Coronary artery (tissue), 2 donors: ENCODE measurements around the gene NUMBL.

Source experiments
- DNase-seq: peaks from one replicate; pipeline ENCODE4 v3.0.0-alpha.2; 2017; ENCODE audit warnings: low spot score
- H3K27ac ChIP-seq, 2 donors: fragments of 200-600 bp; sonication (generic); one replicate each; pipeline ENCODE4 v1.5.1; 2016 to 2019
- H3K4me3 ChIP-seq: fragments of 200-600 bp; sonication (generic); 2 replicates; pipeline ENCODE4 v1.5.1; 2016; ENCODE audit warnings: mild to moderate bottlenecking, moderate library complexity
- CTCF ChIP-seq: fragments of 200-600 bp; sonication (generic); IDR thresholded peaks from one replicate; pipeline ENCODE4 v1.5.1; 2019; ENCODE audit warnings: antibody characterized with exemption

The NUMBL gene

DNA sequence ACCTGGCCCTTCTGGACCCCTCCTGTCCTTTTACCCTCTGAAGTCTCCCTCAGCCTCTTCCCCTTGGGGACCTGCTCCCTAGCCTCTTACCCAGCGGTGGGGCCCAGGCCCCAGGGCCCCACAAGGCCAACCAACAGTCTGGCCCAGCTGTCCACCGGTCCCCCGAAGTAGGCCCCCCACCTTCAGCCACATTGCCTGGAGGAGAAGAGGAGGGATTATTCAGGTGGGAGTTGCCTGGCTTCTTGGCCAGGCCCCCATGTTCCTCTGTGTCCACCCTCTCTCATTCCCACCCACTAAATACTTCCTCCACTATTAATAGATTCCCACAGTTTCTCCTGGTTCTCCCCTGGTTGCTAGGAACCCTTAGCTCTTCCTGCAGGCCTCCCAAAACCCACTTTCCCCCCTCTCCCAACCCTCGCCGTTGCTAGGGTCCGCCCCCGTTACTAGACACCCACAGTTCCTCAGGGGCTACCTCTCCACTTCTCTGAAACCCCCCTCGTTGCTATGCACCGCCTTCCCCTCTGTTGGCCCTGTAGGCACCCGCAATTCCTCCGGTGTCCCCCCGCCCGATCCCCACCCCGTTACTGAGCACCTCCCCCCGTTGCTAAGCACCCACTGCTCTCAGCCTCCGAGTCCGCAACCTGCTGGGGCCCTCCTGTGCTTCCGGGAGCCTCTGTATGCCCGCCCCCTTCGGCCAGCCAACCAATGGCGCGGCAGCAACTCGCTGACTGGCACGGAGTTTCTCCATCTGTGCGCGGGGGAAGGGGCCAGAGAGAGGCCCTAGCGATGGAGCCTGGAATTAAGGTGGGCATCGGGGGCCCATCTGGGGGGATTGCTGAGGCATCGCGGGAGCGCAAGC lies 24.2 kb upstream of the NUMBL start:
- DNase-seq, result peak; percentile 95
- Histone ChIP-seq H3K27ac (peak overlapping the region; percentile 94 to 98), H3K4me3 (peak overlapping the region; percentile 94)
- TF ChIP-seq CTCF, result no peak

GRCh38 chr19:40713939-40714338 lies 23.5 kb upstream of the NUMBL start:
- Histone ChIP-seq H3K4me3 (peak overlapping the region; percentile 94), H3K27ac (peak overlapping the region; percentile 94 to 98)
- no peak for DNase-seq
- TF ChIP-seq CTCF, result no peak

- no peak for DNase-seq
- Histone ChIP-seq H3K4me3 (no peak overlapping the region), H3K27ac (no peak overlapping the region)
- TF ChIP-seq CTCF, result no peak
These were observed 19.4 kb upstream of the NUMBL start for GRCh38 chr19:40709817-40710216.

- Histone ChIP-seq H3K4me3 (no peak overlapping the region), H3K27ac (no peak overlapping the region)
- no peak for DNase-seq
- TF ChIP-seq CTCF, result no peak
These were observed 17.2 kb upstream of the NUMBL start for GRCh38 chr19:40707615-40708014.

GRCh38 chr19:40705950-40706619 lies 15.6 kb upstream of the NUMBL start:
- DNase-seq, result no peak
- H3K27ac ChIP-seq, result no peak overlapping the region
- TF ChIP-seq CTCF, result no peak
- H3K4me3 ChIP-seq, result no peak overlapping the region

GRCh38 chr19:40705362-40705651 lies 14.9 kb upstream of the NUMBL start:
- no peak for TF ChIP-seq CTCF
- Histone ChIP-seq H3K4me3 (no peak overlapping the region), H3K27ac (no peak overlapping the region)
- DNase-seq, result no peak
